Type B pancreatic cell (in vitro differentiated cells): Measurements from ENCODE around the gene POU2F3. TPM values are rescaled to one million over a fixed set of nuclear protein-coding genes. Genes with fewer than 3 reads are reported as not detected.
A peak's percentile ranks its signal among the peaks of the same experiment; 100 is the strongest.
"Not testable (repeated sequence)": the region's sequence is repeated elsewhere in the genome, so short reads cannot be mapped to it uniquely, and the experiment has no call there.

Experiments used
- DNase-seq: peaks from one replicate; pipeline ENCODE4 v3.0.0; 2021; ENCODE audit warnings: mixed read lengths; ENCODE audit not compliant: unreplicated experiment; ENCODE audit errors: extremely low spot score
- H3K27ac Mint-ChIP-seq: 2 replicates; pipeline ENCODE4 v1.8.0; 2021; ENCODE audit warnings: mild to moderate bottlenecking, mixed read lengths
- H3K27me3 Mint-ChIP-seq: 2 replicates; pipeline ENCODE4 v1.8.0; 2021; ENCODE audit warnings: mixed read lengths
- H3K36me3 Mint-ChIP-seq: 2 replicates; pipeline ENCODE4 v1.8.0; 2021; ENCODE audit warnings: mixed read lengths
- H3K4me1 Mint-ChIP-seq: one replicate; pipeline ENCODE4 v1.8.0; 2021; ENCODE audit warnings: mixed read lengths; ENCODE audit not compliant: unreplicated experiment
- H3K4me3 Mint-ChIP-seq: 2 replicates; pipeline ENCODE4 v1.8.0; 2021; ENCODE audit warnings: mild to moderate bottlenecking, mixed read lengths
- H3K9me3 Mint-ChIP-seq: 2 replicates; pipeline ENCODE4 v1.8.0; 2021; ENCODE audit warnings: mixed read lengths
- CTCF ChIP-seq: fragments of 200-600 bp; sonication (generic); conservative IDR thresholded peaks from 2 replicates; pipeline ENCODE4 v1.5.0; 2021; ENCODE audit warnings: antibody characterized with exemption, mild to moderate bottlenecking
- total RNA-seq: library from RNA; stranded (reverse); gene quantifications from 2 replicates; pipeline ENCODE4 v1.2.1, GENCODE V29; 2021; ENCODE audit warnings: low replicate concordance

The POU2F3 gene
- total RNA-seq, 1 donor from 2014 or later, result 1.4 TPM

- Mint-ChIP-seq H3K27ac (no peak overlapping the region), H3K27me3 (peaks cover 30% of the 10 kb centered on the region), H3K9me3 (no peaks in the 10 kb centered on the region), H3K36me3 (no peaks in the 10 kb centered on the region), H3K4me3 (no peak overlapping the region), H3K4me1 (peaks cover 6% of the 10 kb centered on the region)
- TF ChIP-seq CTCF, result no peak
- DNase-seq, result no peak
These were observed 33.5 kb downstream of the POU2F3 start for GRCh38 chr11:120273432-120273831.

GRCh38 chr11:120273956-120274355 is 34.0 kb downstream of the POU2F3 start:
- H3K36me3 Mint-ChIP-seq, H3K27ac Mint-ChIP-seq, DNase-seq, H3K9me3 Mint-ChIP-seq, H3K4me3 Mint-ChIP-seq, H3K4me1 Mint-ChIP-seq: not testable (repeated sequence)
- H3K27me3 Mint-ChIP-seq, result peaks cover 30% of the 10 kb centered on the region

- Mint-ChIP-seq H3K9me3 (no peaks in the 10 kb centered on the region), H3K27me3 (peaks cover 10% of the 10 kb centered on the region), H3K36me3 (no peaks in the 10 kb centered on the region), H3K27ac (no peak overlapping the region), H3K4me1 (peaks cover 22% of the 10 kb centered on the region), H3K4me3 (no peak overlapping the region)
- TF ChIP-seq CTCF, result no peak
- no peak for DNase-seq
These were observed 39.6 kb downstream of the POU2F3 start for GRCh38 chr11:120279502-120279901.

GRCh38 chr11:120280600-120281051 is 40.7 kb downstream of the POU2F3 start:
- no peaks in the 10 kb centered on the region for H3K9me3 Mint-ChIP-seq
- no peak for DNase-seq

GRCh38 chr11:120281143-120281795 is 41.3 kb downstream of the POU2F3 start:
- TF ChIP-seq CTCF, result no peak
- DNase-seq, result no peak
- H3K4me1 Mint-ChIP-seq, result peaks cover 22% of the 10 kb centered on the region
- H3K36me3 Mint-ChIP-seq, result no peaks in the 10 kb centered on the region
- no peaks in the 10 kb centered on the region for H3K9me3 Mint-ChIP-seq
- H3K27me3 Mint-ChIP-seq, result peaks cover 3% of the 10 kb centered on the region
- no peak overlapping the region for H3K27ac Mint-ChIP-seq
- H3K4me3 Mint-ChIP-seq, result no peak overlapping the region

More at GRCh38 chr11:120280600-120281051, 40.7 kb downstream of the POU2F3 start:
- Mint-ChIP-seq H3K4me1 (peaks cover 22% of the 10 kb centered on the region), H3K27ac (peak overlapping the region; percentile 67), H3K27me3 (peaks cover 3% of the 10 kb centered on the region), H3K36me3 (no peaks in the 10 kb centered on the region), H3K4me3 (no peak overlapping the region)
- TF ChIP-seq CTCF, result no peak

GRCh38 chr11:120283124-120283523 is 43.2 kb downstream of the POU2F3 start:
- Mint-ChIP-seq H3K4me3 (no peak overlapping the region), H3K9me3 (no peaks in the 10 kb centered on the region)
- DNase-seq, result no peak

More at GRCh38 chr11:120283124-120283523, 43.2 kb downstream of the POU2F3 start:
- no peak overlapping the region for H3K27ac Mint-ChIP-seq
- H3K27me3 Mint-ChIP-seq, result peaks cover under 1% of the 10 kb centered on the region
- peaks cover 20% of the 10 kb centered on the region for H3K4me1 Mint-ChIP-seq
- no peaks in the 10 kb centered on the region for H3K36me3 Mint-ChIP-seq
- TF ChIP-seq CTCF, result no peak
